GM21717 (cell line): ENCODE results near the gene KISS1R.
A peak's percentile ranks its signal among the peaks of the same experiment; 100 is the strongest.
"Not testable (repeated sequence)": the region's sequence is repeated elsewhere in the genome, so short reads cannot be mapped to it uniquely, and the experiment has no call there.

ENCODE experiments used
- ATAC-seq: cut with Tn5 transposase; IDR thresholded peaks from one replicate; pipeline ENCODE4 v1.9.1; 2021; ENCODE audit warnings: mild to moderate bottlenecking, moderate library complexity; ENCODE audit not compliant: unreplicated experiment

The KISS1R gene

GRCh38 chr19:881385-882071, 35.6 kb upstream of the KISS1R start:
- ATAC-seq, result no peak

- ATAC-seq, result no peak
These were observed 34.1 kb upstream of the KISS1R start for GRCh38 chr19:882871-883497.

GRCh38 chr19:883661-884211, 33.4 kb upstream of the KISS1R start:
- ATAC-seq, result no peak

GRCh38 chr19:884420-885211, 32.5 kb upstream of the KISS1R start:
- ATAC-seq, result no peak

GRCh38 chr19:885536-886224, 31.5 kb upstream of the KISS1R start:
- no peak for ATAC-seq

GRCh38 chr19:887072-887471, 30.1 kb upstream of the KISS1R start:
- no peak for ATAC-seq

- no peak for ATAC-seq
These were observed 29.5 kb upstream of the KISS1R start for GRCh38 chr19:887599-887998.

GRCh38 chr19:888581-889385, 28.4 kb upstream of the KISS1R start:
- no peak for ATAC-seq

- no peak for ATAC-seq
These were observed 27.4 kb upstream of the KISS1R start for GRCh38 chr19:889662-890295.

GRCh38 chr19:890831-891230, 26.3 kb upstream of the KISS1R start:
- no peak for ATAC-seq

- ATAC-seq, result not testable (repeated sequence)
These were observed 25.5 kb upstream of the KISS1R start for GRCh38 chr19:891421-892200.

GRCh38 chr19:892243-892893, 24.8 kb upstream of the KISS1R start:
- ATAC-seq, result no peak

GRCh38 chr19:892894-893689, 24.0 kb upstream of the KISS1R start, which contains the start of the genes MED16 and RNU6-9:
Gene MED16, minus strand, starts transcription at chr19:893187. Its CDS starts 2,056 bp downstream, at chr19:891131.
Gene RNU6-9, plus strand, starts transcription at chr19:893484.
- peak; percentile 61 for ATAC-seq

GRCh38 chr19:896434-896833, 20.7 kb upstream of the KISS1R start:
- no peak for ATAC-seq

GRCh38 chr19:896999-897398, 20.1 kb upstream of the KISS1R start:
- ATAC-seq, result no peak

- ATAC-seq, result no peak
These were observed 19.6 kb upstream of the KISS1R start for GRCh38 chr19:897442-898039.

- no peak for ATAC-seq
These were observed 18.5 kb upstream of the KISS1R start for GRCh38 chr19:898663-899062.
